Limb (tissue), 2 donors: ENCODE measurements around the gene AR.
A peak's percentile ranks its signal among the peaks of the same experiment; 100 is the strongest.

Experiments
- DNase-seq, 2 donors: peaks; one replicate each; pipeline ENCODE4 v3.0.0-alpha.2; 2016; ENCODE audit errors: extremely low spot score in 2 of 2

The AR gene

DNA sequence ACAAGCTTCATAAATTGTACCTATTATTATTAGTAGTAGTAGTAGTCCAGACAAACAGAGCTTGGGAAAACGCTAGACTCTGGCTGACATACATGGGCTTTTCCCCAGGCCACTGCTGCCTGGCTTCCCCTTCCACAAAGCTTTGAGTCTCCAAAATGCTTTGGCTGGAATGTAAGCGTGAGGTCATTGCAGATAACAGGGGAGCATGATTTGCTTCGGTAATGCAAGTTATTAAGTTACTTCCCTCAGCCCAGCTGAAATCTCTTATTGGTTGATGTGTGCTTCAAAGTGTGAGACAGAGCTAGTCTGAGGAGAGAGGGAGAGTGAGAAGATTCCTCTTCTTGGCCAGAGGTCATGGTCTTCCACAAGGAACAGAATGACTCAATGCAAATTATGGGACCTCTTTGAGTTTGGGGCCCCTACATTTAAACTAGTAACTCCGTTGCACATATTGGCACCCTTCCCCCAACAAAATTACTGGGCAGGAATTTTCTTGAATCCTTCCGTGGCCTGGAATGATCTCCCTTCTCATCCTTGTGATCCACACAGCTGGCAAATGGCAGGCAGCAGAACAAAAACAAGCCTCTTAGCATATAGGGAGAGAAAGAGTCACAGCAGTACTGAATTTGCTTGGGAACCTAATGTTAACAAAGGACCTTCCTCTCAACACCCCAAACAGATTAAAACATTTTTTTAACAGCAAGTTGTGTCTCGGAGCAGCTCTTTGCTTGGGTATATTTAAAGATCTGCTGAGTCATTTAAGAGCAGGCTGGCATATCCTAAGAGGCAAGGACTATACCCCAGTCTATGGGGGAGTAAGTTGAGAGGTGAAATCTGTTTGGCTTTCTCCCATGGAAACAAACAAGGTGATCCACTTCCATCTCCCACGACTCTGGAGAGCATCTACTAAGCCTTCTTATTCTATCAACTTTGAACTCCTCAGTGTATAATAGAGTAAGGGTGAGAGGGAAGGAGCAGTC lies 19.9 kb downstream of the AR start:
- DNase-seq, result no peak

DNA sequence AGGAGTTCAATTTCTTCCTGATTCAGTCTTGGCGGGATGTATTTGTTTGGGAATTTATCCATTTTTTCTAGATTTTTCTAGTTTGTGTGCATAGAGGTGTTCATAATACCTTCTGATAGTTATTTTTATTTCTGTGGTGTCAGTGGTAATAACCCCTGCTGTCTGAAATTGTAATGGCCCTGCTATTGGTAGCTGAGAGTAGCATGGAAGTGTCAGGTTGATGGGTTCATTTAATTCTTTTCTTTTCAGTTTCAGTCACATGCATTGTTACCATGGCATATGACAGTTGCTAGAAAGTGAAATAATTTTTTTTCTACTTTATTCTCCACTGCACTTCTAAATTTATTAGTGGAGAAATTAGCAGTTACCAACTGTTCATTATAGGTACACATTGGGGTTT lies 20.7 kb downstream of the AR start:
- DNase-seq, result no peak

DNA sequence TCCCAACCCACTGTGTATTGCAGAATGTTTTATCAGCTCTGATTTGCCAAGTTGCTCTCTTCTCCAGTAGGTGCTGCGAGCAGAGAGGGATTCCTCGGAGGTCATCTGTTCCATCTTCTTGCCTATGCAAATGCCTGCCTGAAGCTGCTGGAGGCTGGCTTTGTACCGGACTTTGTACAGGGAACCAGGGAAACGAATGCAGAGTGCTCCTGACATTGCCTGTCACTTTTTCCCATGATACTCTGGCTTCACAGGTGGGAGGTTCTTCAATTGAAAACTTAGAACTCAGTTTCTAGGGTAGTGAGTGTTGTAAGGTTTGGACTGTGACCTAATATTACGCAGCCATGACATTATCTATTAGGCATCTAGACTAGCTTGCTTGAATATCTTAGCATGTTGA lies 24.9 kb downstream of the AR start:
- DNase-seq, result no peak

DNA sequence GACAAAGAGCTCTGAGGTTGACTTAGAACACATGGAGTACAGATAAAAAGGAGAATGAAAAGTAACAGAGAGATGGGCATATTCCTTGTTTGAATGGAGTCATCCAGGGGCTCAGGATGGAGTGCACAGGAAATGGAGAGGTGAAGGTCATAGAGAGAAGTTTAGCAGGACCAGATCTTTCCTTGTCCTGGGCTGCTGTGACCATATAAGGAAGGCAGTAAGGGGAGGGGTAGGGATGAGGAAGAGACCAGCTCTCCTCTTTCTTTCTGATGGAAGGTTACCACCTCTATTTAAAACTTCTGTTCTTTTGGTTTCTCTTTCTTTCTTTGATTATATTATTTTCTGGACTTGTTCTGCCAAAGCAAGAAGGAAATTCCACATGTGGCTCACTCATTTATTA lies 27.0 kb downstream of the AR start:
- no peak for DNase-seq

DNA sequence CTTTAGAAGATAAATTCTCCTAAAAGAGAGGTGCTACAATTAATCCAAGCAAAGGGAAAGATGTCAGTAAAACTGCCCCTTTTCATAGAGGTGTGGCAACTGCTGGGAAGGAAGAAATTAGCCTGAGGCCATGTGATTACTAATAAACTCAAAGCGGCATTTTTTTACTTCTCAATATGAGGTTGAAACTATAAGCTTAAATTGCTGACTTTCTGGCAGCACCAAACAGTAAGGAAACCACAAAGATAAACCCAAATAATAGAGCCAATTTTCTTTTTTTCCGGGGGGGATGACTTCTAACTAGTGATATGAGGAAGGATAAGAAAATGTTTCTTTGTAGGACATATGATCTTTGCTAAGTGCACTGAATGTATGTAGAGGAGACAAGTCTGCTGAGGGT lies 30.9 kb downstream of the AR start:
- DNase-seq, result no peak

DNA sequence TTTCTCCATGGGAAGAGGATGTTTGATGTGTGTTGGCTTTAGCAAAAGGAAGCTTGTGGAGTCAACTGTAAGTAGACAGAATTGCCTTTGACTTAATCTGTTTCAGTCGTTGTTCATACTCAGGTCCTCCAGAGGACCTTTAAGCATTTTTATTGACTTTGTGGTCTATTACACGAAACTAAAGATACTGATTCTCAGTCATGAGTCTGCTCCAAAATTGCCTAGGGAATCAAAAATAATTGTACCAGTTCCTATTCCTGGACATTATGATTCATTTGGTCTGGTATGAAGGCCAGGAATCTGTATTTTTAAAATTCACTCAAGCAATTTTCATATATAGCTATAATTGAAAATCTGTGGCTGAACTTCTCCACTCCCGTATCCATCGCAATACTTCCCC lies 38.6 kb downstream of the AR start:
- no peak for DNase-seq

DNA sequence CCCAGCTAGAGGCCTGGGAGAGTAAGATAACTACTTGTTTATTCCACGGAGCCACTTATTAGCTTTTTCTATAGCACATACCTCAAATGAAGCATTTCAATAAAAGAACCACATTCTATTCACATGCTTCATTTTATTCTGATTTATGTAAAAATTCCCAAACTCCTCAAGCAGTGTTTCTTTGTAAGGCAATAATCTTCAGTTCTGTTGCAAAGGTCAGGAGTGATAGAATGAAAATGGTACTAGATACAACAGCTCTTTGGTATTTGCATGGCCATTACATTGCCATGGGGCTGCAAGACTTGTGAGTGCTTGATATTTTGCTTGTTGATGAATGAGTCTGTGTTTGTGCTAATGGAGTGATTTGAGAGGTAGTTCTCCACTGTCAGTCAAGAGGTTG lies 39.4 kb downstream of the AR start:
- no peak for DNase-seq

DNA sequence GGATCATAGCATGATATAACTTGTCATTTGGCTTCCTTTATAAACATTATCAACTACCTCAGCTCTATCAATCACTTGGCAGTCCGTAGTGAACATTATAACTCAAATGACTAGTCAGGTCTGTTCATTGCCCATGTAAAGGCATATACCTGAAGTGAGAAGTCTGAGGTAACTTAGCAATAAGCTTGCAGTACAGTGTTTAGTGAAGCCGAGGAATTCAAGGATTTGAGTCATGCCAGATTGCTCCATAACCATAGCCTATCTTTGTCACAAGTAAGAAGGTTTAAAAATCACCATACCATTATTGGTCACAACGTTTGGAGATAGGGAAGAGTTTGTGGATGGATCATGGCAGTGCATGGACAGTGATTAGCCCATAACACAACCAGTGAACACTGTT lies 41.6 kb downstream of the AR start:
- DNase-seq, result no peak

DNA sequence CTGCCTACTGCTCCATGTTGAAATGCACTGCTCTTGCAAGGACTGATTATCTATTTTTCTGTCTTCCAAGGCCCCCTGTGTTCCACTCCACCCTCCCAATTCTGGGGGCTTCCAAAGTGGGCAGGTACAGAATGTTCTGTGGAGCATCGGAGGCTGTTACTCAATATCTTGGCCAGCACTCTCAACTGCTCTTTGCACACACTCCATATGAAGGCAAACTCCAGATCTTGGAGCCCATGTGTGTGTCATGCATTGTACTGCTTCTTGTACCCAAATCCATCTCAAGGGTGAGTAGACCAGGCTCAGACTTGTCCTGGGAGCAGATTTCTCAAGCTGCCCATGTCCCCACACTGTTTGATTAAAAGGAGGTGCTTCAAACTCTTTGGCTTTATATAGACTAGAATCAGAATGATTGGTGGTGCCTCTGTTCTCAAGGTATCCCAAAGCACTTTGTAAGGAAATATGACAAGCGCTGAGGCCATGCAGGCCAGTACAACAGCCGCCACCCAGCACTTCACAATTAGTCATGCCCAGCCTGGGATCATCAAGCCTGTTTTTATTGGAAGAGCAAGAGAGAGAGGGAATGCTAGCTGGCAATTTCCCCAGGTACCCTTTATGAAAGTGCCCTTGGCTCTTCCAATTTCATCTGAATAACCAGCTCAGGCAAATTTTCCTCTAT lies 44.3 kb downstream of the AR start:
- no peak for DNase-seq

DNA sequence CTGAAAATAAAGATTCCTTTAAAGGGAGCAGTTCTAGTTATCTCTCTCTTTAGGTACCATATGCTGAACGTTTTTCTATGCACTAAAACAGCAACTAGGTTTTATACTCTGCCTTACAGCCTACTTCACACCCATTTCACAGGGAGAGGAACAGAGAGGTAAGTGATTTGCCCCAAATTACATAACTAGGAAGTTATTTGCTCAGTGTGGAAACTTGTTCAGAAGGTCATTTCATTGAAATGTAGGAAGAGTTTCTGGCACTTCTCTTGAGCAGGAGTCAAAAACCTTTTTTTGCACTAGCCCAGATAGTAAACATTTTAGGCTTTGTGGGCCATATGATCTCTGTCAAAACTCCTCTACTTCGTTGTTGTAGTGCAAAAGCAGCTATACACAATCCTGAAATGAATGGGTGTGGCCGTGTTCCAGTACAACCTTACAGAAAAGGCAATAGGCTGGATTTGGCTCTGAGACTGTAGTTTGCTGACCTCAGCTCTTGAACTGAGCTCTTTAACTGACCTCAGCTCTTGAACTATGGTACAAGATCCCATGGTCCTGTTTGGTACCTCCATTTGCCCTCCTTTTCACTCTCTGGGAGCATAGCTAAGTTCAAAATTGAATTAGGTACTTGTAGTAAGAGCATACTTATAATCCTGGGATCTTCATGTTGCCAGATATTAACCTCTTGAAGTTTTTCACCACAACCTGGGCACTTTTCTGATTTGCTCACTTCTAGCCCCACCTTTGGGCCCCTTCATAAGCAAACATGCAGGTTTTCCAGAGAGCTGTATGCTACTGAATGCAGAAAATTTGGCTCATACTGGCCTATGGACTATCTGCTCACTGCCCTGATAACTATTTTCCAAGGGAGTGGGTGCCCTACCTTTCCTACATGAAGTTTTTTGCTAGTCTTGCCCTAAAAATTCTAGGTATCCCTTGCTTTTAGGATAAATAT lies 53.3 kb downstream of the AR start:
- no peak for DNase-seq

DNA sequence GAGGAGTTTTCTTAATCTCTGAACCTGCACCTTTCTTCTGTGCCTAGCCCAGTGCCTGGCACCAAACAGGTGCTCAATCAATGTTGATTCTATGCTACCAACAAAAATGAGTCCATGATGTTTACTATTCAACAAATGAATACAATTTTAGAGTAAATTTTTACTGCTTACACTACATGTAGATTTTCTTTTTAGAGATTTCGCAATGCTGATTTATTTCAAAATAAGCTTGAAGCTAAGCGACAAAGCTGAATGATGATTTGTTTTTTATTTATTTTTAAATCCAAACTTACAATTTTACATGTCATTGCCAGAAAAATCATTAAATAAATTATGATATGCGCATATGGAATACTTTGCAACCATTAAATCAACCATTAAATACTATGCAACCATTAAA lies 55.7 kb downstream of the AR start:
- no peak for DNase-seq

DNA sequence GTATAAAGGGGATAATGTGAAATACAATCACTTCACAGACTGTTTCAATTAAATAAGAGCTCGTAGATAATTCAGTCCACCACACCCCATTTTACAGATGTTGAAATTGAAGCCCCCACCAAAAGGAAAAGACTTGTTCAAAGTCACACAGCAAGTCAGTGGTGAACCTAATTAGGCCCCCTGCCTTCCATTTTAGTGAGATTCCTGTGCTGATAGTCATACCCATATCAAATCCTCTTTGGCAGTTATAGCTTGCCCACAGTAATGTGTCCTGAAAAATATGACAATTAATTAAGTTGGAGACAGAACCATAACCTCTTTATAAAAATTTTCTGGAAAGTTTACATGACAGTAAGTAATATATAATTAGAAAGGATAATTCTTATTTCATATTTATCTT lies 58.0 kb downstream of the AR start:
- DNase-seq, result no peak

DNA sequence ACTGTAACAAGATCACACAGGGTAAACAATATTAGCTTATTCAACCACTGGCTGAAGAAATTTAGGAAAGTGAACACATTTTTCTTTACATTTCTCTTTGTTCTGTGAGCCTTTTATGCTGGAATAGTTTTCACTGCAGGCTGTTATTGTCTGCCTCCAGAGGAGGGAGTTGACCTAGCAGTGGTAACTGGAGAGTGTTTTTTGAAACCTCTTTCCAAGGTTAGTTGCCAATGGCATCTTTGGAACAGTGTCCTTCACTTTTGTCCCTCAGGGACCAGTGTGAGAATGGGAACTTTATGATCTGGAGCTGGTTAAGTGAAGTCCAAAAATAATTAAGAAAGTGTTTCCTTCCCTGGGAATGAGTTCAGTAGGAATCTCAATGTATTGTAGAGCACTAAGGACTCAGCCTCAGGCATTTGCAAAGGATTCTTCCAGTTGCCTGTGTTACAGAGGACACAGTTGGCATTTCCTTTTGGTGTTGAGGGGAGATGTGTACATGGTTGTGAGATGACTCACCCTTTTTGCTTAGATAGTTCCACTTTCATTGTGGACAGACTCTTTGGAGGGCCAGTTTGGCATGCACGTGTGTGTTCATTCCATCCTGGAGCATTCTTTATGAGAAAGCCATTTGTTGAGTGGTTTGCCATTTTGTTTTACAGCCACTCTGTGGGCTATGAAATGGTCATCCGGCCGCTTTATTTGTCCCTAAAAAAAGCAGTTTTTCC lies 61.3 kb downstream of the AR start:
- peak in 1 of 2 donors; percentile 1 for DNase-seq

DNA sequence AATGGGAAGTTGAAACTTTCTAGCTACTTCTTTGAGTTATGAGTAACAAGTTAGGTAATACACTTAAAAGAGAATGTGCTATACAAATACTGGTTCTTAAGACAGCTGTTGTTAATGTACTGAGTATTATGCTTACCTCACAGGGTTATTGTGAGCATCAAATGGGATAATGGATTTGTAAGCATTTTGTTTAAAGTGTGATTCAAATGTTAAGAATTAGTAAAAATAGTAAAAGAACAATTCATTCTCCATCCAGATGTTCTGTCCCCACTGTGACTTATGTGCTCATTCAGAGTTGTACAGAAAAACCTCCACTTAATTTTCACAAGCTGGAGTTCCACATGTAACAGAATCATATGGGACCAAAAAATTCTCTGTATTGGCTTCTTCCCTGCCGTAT lies 63.6 kb downstream of the AR start:
- no peak for DNase-seq

DNA sequence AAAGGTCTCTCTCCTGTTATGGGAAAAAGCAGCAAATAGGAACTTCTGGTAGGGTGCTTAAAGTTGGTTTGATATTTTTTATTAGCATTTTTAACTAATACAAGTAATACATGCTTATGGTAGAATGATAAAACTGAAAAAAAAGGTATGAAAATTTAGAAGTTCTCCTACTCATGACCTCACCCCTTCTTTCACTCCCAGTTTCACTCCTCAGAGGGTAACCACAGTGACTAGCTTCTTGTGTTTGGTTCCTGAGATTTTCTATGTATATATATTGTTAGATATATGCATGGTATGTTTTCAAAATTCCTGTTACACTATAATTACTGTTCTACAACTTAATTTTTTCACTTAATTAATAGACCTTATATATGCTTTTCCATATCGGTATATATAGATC lies 66.5 kb downstream of the AR start:
- DNase-seq, result no peak

DNA sequence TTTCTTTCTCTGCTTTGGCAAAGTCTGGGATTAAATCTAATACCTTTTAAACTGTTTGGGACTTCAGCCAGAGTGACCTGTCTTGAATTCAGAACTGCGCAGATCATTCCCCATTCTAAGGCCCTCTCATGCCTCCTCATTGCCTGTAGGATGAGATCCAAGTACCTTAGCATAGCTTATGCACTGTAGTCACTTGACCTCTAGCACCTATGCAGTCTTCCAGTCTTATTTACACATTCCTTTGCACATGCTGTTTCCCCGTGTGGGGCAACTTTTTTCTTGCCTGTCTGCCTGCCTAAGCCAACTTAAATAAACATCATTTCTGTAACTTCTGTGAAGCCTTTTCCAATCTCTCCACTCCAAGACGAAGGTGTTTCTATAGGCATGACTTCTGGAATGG lies 68.4 kb downstream of the AR start:
- DNase-seq, result no peak

DNA sequence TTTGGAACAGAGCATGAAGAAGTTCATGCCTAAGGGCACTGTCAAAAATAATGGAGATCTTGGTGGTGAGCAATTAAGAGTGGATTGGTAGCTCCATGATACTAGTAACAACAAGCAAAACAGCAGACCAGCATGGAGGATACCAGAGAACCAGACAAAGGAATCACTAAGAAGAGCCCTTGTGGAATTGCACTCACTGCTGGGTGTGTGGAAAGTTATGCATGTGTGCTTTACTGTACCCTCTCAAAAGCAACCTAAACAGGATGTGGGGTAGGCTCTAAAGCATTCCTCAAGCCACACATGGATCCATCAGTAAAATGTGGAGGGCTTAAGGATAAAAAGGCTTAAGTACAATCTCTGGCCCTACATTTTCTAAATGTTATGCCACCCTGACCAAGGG lies 69.5 kb downstream of the AR start:
- DNase-seq, result no peak

DNA sequence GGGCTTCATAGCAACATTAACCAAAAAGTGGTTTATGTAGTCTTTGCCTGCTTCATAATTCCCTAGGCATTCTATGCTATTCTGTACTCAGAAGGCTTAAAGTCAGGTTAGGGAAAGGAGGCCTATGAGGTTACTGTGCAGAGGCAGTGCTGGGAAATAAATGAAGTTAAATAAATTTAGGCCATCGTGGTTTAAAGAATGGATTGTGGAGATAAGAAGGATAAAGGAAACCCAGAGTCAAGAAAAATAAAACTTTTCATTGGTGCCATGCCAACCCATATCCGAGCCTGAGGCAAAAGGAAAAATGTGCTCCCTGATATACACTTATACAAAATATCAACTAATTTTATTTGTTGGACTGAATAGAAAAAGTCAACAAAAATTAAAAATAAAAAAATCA lies 70.2 kb downstream of the AR start:
- no peak for DNase-seq

DNA sequence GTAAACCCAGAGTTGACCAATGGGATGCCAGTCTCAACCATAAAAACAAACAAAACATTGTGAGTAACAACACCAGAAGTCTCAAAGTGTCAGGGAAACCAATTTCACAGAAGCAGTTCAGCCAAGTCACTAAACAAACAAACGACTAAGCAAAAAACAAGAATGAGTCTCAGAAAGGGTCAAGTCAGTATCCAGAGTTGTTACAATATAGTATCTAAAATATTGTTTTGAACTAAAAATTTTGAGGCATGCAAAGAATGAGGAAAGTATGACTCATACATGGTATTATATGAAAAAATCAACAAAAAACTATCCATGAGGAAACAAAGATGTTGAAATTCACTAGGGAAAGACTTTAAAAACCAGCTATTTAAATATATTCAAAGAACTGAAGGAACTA lies 70.6 kb downstream of the AR start:
- DNase-seq, result no peak

DNA sequence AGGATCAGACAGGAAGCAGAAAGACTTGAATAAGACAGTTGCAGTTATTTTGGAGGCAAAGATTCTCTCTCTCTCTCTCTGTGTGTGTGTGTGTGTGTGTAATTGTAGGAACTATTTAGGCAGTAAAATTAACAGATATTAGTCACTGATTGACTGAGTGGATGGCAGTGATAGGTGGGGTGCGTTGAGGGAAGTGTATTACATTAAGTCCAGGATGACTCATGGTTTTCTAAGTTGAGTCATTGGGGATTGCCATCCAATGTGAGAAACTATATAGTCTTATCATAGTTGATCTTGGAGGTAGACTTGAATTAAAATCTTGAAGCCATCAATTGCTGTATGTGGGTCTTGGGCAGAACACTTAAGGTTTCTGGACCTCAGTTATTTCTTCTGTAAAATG lies 75.4 kb downstream of the AR start:
- DNase-seq, result no peak

DNA sequence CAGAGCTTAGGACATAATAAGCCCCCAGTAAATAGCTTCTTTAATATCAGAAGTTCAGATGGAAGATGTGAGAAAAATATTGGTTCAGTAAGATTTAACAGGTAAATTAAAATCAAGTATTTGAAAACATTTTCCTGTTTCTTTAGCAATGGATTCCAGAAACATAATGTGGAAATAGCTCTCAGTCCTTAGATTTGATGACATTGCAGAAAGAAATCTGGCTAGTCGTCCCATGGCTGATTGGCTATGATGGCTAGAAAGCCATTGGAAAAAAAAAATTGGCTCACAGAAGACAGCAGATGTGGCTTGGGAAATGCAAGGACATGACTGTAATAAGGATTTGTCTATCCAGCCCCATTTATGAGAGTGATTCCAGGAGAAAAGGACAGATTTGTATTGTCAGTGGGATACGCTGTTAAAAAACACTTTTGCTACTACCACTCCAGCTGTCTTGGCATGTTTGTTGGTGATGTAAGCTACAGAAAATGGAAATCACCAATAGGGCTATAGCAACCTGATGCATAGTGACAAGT lies 78.3 kb downstream of the AR start:
- no peak for DNase-seq
